Progenitor cell of endocrine pancreas (in vitro differentiated cells): ENCODE data around the gene PLXNA2. TPM values are rescaled to one million over a fixed set of nuclear protein-coding genes. Genes with fewer than 3 reads are reported as not detected.

ENCODE experiments used
- DNase-seq: peaks from one replicate; pipeline ENCODE4 v3.0.0; 2021; ENCODE audit warnings: low spot score; ENCODE audit not compliant: unreplicated experiment
- H3K27ac Mint-ChIP-seq: 2 replicates; pipeline ENCODE4 v1.8.0; 2021; ENCODE audit warnings: mild to moderate bottlenecking, moderate library complexity, mixed read lengths
- H3K27me3 Mint-ChIP-seq: 2 replicates; pipeline ENCODE4 v1.8.0; 2021; ENCODE audit warnings: mixed read lengths
- H3K36me3 Mint-ChIP-seq: 2 replicates; pipeline ENCODE4 v1.8.0; 2022; ENCODE audit warnings: mixed read lengths; ENCODE audit not compliant: insufficient read depth
- H3K4me1 Mint-ChIP-seq: 2 replicates; pipeline ENCODE4 v1.8.0; 2021; ENCODE audit warnings: low read depth, mixed read lengths
- H3K4me3 Mint-ChIP-seq: 2 replicates; pipeline ENCODE4 v1.8.0; 2021; ENCODE audit warnings: low read depth, mild to moderate bottlenecking, moderate library complexity, mixed read lengths
- H3K9me3 Mint-ChIP-seq: 2 replicates; pipeline ENCODE4 v1.8.0; 2021; ENCODE audit warnings: low read depth, mixed read lengths
- CTCF ChIP-seq: fragments of 200-600 bp; sonication (generic); IDR thresholded peaks from one replicate; pipeline ENCODE4 v1.5.0; 2021; ENCODE audit warnings: antibody characterized with exemption, mild to moderate bottlenecking; ENCODE audit not compliant: unreplicated experiment
- total RNA-seq: library from RNA; stranded (reverse); gene quantifications from 2 replicates; pipeline ENCODE4 v1.2.1, GENCODE V29; 2021

PLXNA2 gene
- total RNA-seq, 1 donor from 2014 or later, result 34.9 TPM

DNA sequence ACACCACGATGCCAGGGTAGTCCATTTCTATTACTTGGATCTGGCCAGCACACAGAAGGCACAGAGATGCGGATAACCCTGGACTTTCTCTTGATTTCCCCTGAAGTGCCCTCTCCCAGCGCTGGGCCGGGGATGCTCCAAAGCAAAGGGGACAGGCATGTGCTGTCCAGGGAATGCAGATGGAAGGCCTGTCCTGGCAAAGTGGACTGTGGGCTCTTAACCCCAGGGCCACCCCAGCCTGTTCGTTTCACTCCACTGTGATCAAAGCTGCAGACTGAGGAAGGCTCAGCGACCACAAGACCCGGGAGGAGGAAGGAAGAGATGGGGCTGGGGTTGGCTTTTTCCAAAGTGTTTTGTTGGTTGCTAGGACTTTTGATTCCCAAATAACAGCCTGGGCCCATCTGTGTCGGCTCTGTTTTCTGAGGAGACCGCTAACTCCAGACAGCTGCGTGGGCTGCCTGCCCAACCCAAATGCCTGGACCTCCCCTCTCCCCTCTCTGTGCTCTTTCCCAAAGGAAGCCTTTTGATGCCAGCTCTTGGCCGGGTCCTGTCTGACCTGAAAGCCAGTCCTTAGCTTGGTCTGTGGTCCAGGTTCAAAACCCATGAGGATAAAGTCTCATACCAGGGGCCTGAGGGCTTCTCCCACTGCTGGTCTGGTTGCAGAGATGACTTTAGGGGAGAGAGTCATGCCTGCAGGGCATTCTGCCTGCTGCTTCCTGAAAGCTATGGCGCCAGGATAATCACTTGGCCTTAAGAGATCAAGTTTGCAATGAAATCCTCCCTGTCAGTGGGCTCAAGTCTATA, 213.7 kb downstream of the PLXNA2 start:
- Mint-ChIP-seq H3K27me3 (peaks cover 6% of the 10 kb centered on the region), H3K4me1 (no peaks in the 10 kb centered on the region), H3K36me3 (peaks cover 12% of the 10 kb centered on the region), H3K27ac (no peak overlapping the region), H3K4me3 (no peak overlapping the region), H3K9me3 (no peaks in the 10 kb centered on the region)
- no peak for TF ChIP-seq CTCF
- DNase-seq, result no peak

DNA sequence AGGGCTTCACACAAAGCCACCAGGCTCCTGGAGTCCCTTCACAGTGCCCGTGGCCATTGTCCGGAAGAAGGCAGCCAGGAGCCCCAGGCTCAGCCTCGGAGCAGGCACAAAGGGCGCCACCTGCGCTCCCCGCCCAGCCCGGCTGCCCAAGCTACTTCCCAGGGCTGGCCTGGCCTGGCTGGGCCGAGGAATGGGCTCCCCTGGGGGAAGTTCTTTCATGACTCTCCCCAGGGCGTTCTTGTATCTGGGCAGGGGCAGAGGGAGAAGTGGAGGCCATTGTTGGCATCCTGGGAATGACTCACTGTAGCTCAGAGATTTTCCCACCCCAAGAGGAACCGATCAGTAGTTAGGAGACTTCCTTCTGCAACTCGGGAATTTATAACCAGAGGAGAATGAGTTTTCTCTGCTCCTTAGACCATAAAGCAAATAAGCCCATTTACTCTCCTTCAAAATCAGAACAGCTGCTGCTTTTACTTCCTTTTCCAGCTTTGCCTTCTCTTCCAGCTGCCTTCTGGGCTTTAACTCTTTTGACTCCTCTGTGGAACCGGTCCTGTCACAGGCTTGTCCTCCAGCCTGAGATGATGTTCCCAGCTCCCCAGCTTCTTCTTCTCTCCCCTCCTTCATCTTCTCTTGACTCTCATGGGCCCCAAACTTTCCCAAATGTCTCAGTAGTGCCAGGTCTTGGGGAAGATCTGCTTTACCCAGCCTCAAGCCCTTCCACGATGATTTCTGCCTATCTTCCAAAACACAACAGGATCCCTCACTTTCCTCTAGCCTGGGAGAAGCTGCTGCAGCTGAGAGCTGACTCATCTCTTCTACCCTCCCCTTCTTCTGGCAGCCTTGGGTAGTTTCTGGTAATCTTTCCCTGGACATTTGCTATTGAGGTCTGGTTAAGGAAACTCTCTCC, 214.6 kb downstream of the PLXNA2 start:
- no peak overlapping the region for H3K27ac Mint-ChIP-seq
- peaks cover 12% of the 10 kb centered on the region for H3K36me3 Mint-ChIP-seq
- no peak for DNase-seq
- H3K4me3 Mint-ChIP-seq, result no peak overlapping the region
- no peak for TF ChIP-seq CTCF
- no peaks in the 10 kb centered on the region for H3K4me1 Mint-ChIP-seq
- no peaks in the 10 kb centered on the region for H3K9me3 Mint-ChIP-seq
- peaks cover 10% of the 10 kb centered on the region for H3K27me3 Mint-ChIP-seq

DNA sequence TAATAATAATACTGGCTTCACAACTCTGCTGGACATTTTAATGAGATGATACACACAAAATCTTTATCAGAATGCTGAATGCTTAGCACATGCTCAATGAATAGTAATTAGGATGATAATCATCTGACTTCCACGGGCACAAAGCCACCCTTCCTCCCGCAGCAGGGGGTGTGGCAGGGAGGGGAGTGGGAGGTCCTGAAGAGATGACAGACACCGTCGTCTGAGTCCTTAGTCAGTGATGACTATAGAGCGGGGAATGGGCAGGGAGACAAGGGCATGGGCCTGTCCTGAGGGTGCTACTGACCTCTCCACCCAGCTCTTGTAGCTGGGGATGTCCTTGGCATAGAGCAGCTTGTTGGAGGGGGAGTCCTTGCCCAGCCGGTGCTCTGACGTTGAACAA, 215.7 kb downstream of the PLXNA2 start:
- H3K36me3 Mint-ChIP-seq, result peaks cover 9% of the 10 kb centered on the region
- no peak overlapping the region for H3K4me3 Mint-ChIP-seq
- H3K27ac Mint-ChIP-seq, result peak overlapping the region; percentile 50

GRCh38 chr1:208027861-208028260, 216.3 kb downstream of the PLXNA2 start:
- Mint-ChIP-seq H3K4me1 (no peaks in the 10 kb centered on the region), H3K9me3 (no peaks in the 10 kb centered on the region), H3K36me3 (peaks cover 8% of the 10 kb centered on the region), H3K27ac (no peak overlapping the region), H3K27me3 (peaks cover 16% of the 10 kb centered on the region), H3K4me3 (no peak overlapping the region)
- DNase-seq, result no peak
- TF ChIP-seq CTCF, result no peak

More for the DNA sequence above, 215.7 kb downstream of the PLXNA2 start:
- Mint-ChIP-seq H3K4me1 (no peaks in the 10 kb centered on the region), H3K27me3 (peaks cover 16% of the 10 kb centered on the region), H3K9me3 (no peaks in the 10 kb centered on the region)
- DNase-seq, result no peak
- TF ChIP-seq CTCF, result no peak

GRCh38 chr1:208026880-208027438, 217.2 kb downstream of the PLXNA2 start:
- peak overlapping the region; percentile 78 for H3K27ac Mint-ChIP-seq
- H3K36me3 Mint-ChIP-seq, result peaks cover 8% of the 10 kb centered on the region
- H3K9me3 Mint-ChIP-seq, result no peaks in the 10 kb centered on the region
- no peak for TF ChIP-seq CTCF
- no peaks in the 10 kb centered on the region for H3K4me1 Mint-ChIP-seq
- no peak overlapping the region for H3K4me3 Mint-ChIP-seq
- DNase-seq, result no peak
- H3K27me3 Mint-ChIP-seq, result peaks cover 20% of the 10 kb centered on the region
